Fibroblast of mammary gland (primary cell): ENCODE data around the gene SLCO2B1.

Experiments
- DNase-seq: peaks from one replicate; pipeline ENCODE4 v3.0.0-alpha.2; 2010; ENCODE audit warnings: low read depth
- H3K4me3 ChIP-seq: 2 replicates; pipeline ENCODE4 v1.5.1; 2011; ENCODE audit warnings: low read depth, mild to moderate bottlenecking, low read length, moderate library complexity; ENCODE audit not compliant: control insufficient read depth
- CTCF ChIP-seq: conservative IDR thresholded peaks from 2 replicates; pipeline ENCODE4 v1.5.1; 2011; ENCODE audit warnings: low read depth, low read length, inconsistent platforms; ENCODE audit not compliant: control insufficient read depth, insufficient read depth

SLCO2B1 gene

GRCh38 chr11:75135021-75135650 is 15.8 kb upstream of the SLCO2B1 start:
- H3K4me3 ChIP-seq, result no peak overlapping the region
- DNase-seq, result no peak
- no peak for TF ChIP-seq CTCF

GRCh38 chr11:75135651-75136050 is 15.3 kb upstream of the SLCO2B1 start:
- no peak overlapping the region for H3K4me3 ChIP-seq
- TF ChIP-seq CTCF, result no peak
- no peak for DNase-seq

DNA sequence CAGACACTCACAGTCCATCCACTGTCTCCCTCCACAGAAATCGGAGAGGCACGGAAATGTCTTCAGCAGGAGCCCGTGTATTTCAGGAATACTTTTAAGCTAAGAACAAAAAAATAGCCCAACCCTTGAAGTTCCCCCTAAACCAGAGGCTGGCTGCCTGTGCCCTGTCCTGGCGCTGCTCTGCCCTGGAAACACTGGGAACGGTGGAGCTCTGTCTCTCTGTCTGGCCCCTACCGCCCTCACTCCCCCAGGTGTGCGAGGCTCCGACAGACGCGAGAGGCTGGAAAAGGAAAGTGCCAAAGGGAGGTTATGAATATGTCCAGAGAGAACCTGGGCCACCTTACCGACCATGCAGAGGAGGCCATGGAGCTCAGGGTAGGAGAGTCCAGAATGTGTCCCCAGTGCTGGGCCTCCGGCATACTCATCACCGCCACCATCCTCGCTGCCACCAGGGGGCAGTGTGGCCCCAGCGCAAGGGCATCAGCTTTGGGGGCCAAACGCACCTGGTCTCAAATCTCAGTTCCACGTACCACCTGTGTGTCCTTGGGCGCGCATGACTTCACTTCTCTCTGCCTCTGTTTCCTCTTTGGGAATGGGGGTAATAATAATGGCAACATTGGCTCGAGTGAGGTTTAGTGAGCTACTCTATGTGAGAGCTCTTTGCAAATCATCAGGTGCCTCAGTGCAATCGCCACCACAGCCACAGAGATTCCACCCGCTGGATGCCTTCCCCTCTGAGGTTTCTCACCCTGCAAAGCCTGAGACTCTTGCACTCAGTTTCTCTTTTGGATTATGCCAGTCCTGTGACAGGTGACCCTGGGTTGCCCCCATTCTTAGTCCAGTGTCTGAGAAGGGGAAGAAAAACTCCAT is 10.4 kb upstream of the SLCO2B1 start:
- TF ChIP-seq CTCF, result peak; percentile 86
- DNase-seq, result peak; percentile 18
- H3K4me3 ChIP-seq, result no peak overlapping the region

GRCh38 chr11:75141166-75141565 is 9.7 kb upstream of the SLCO2B1 start:
- TF ChIP-seq CTCF, result no peak

GRCh38 chr11:75142714-75143419 is 8.0 kb upstream of the SLCO2B1 start:
- TF ChIP-seq CTCF, result no peak
- DNase-seq, result peak; percentile 93
- no peak overlapping the region for H3K4me3 ChIP-seq

More at GRCh38 chr11:75141166-75141565, 9.7 kb upstream of the SLCO2B1 start:
- DNase-seq, result no peak
- H3K4me3 ChIP-seq, result no peak overlapping the region

DNA sequence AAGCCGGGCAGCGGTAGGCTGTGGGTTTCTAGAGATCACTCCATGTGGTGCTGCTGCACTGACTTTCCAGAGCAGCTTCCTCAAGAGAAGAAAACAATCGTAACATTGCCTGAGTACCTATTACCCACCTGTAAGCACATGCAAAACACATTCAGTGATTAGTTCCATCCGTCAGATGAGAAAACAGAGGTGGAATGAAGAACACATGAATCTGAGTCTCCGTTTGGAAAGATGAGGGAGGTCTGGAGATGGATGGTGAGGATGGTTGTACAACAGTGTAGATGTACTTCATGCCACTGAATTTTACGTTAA is 7.5 kb upstream of the SLCO2B1 start:
- DNase-seq, result no peak
- H3K4me3 ChIP-seq, result no peak overlapping the region
- no peak for TF ChIP-seq CTCF
